ENCODE measurements around the gene KRTAP12-2.
"Not testable (repeated sequence)": the region's sequence is repeated elsewhere in the genome, so short reads cannot be mapped to it uniquely, and the experiment has no call there.

The KRTAP12-2 gene

DNA sequence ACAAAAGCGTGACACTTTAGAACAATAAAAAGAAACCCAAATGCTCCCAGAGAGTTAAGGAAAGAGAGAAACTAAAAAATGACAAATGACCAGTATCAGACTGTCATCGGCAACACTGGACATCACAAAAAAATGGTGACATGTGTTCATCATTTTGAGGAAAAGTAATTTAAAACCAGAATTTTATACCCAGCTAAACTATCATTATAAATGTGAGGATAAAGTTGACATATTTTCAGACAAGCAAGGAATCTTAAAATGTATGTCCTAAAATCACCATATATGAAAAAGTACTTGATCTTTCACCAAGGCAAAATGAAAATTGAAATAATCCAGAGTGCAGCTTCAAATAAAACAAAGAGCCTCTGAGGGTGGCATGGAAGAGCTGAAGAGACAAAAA is 21.8 kb downstream of the KRTAP12-2 start:
- H3K4me3 ChIP-seq (ENCODE audit: low read length): no peak overlapping the region
- TF ChIP-seq, protein P1, sequence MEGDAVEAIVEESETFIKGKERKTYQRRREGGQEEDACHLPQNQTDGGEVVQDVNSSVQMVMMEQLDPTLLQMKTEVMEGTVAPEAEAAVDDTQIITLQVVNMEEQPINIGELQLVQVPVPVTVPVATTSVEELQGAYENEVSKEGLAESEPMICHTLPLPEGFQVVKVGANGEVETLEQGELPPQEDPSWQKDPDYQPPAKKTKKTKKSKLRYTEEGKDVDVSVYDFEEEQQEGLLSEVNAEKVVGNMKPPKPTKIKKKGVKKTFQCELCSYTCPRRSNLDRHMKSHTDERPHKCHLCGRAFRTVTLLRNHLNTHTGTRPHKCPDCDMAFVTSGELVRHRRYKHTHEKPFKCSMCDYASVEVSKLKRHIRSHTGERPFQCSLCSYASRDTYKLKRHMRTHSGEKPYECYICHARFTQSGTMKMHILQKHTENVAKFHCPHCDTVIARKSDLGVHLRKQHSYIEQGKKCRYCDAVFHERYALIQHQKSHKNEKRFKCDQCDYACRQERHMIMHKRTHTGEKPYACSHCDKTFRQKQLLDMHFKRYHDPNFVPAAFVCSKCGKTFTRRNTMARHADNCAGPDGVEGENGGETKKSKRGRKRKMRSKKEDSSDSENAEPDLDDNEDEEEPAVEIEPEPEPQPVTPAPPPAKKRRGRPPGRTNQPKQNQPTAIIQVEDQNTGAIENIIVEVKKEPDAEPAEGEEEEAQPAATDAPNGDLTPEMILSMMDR (IDR thresholded peaks at IDR 0.05; ENCODE audit: insufficient read depth, low read depth, low read length, missing control alignments): no peak
- DNase-seq (ENCODE audit: low read depth): no peak

DNA sequence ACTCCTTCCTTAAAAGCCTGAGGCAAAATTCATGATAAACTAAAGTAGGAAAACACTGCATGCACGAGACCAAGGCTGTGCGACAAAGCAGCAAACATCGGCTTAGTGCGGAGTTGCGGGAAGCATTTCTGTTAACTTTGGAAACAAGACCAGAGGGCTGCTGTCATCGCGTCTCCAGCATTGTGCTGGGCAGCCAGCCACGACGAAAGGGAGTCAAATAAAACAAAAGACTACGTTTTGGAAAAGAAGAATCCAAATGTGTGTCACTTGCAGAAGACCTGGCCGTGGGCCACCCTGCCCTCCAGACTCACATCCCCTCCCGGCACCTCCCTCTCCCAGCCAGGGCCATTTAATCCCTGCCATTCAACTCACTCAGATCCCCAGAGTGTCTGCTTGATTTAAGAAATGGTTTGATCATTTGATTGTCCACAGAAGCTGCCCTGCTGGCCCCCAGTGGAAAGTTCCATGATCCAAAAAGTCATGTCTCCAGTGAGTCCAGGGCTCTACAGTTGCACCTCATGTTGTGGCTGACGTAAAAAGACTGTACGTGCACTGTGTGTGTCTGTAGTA is 22.9 kb downstream of the KRTAP12-2 start:
- DNase-seq (ENCODE audit: low read depth): no peak
- no peak overlapping the region for H3K4me3 ChIP-seq (ENCODE audit: low read length)

DNA sequence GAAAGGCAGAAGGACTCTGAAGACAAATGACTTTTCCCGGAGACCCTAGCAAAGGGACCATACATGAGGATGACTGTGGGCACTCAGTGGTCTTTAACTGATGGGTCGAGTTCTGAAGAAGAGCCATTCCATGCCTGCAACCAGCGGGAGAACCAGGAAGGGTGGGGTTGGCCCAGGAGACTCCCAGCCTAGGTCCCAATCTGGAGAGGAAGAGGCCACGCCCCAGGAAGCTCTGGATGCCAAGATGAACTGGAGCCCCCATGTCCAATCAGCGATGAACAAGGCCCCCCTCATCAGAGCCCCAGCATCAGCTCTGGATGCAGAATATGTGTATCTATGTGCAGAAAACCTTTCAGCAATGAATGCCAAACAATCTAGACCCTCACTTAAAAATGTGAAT is 26.0 kb downstream of the KRTAP12-2 start:
- TF ChIP-seq, protein P1 (IDR thresholded peaks at IDR 0.05; ENCODE audit: insufficient read depth, low read depth, low read length, missing control alignments): no peak
- no peak for DNase-seq (ENCODE audit: low read depth)
- no peak overlapping the region for H3K4me3 ChIP-seq (ENCODE audit: low read length)

More for the DNA sequence above, 22.9 kb downstream of the KRTAP12-2 start:
- TF ChIP-seq, protein P1 (IDR thresholded peaks at IDR 0.05; ENCODE audit: insufficient read depth, low read depth, low read length, missing control alignments): no peak

DNA sequence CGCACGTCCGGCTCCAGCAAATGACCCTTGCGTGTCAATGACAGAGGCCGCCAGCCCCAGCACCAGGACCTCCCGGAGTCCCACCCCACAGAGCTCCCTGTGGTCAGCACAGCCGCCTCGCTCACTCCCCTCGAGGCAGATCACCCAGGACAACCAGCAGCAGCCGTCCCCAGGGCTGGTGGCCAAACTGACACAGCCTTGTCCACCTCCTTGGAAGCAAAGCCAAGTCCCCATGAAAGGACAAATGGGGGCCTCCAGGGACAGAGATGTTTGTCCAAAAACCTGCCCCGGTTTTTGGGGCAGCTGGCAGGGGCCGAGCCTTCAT is 27.4 kb downstream of the KRTAP12-2 start:
- DNase-seq (ENCODE audit: low read depth): no peak
- TF ChIP-seq, protein P1 (IDR thresholded peaks at IDR 0.05; ENCODE audit: insufficient read depth, low read depth, low read length, missing control alignments): no peak
- H3K4me3 ChIP-seq (ENCODE audit: low read length): no peak overlapping the region

DNA sequence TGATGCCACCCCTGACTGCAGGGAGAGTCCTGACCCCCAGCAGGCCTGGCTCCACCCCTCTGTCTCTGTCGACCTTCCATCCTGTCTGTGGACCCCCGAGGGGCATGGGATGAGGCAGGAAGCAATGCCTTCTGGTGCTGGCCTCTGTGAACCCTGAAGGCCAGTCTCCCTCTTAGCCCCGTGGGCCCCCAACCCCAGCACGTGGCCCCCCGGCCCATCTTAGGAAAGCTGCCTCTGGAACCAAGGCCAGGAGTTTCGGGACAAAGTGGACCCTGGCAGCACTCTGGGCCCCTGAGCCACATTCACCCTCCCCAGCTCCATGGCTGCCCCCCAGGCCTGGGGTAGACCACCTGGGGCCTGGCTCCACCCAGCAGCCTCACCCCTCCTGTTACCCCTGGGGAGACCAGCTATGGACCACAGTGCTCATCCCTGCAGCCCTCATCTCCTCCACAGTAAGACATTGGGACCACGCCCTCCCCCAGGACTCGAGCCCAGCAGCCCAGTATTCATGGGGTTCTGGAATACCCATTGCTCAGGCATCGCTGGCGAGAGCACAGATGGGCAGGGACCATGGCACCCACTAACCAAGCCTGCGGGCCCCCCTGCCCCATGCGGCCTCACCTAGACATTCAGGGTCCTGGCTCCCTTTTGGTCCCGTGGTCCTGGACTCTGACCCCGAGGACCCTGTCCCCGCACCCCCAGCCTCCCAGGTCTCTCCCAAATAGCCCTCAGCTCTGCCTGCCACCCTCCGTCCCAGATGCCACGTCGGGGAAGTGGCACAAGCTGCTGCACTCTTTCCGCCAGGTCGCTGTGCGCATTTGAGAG is 28.0 kb downstream of the KRTAP12-2 start:
- DNase-seq (ENCODE audit: low read depth); H3K4me3 ChIP-seq (ENCODE audit: low read length): not testable (repeated sequence)

DNA sequence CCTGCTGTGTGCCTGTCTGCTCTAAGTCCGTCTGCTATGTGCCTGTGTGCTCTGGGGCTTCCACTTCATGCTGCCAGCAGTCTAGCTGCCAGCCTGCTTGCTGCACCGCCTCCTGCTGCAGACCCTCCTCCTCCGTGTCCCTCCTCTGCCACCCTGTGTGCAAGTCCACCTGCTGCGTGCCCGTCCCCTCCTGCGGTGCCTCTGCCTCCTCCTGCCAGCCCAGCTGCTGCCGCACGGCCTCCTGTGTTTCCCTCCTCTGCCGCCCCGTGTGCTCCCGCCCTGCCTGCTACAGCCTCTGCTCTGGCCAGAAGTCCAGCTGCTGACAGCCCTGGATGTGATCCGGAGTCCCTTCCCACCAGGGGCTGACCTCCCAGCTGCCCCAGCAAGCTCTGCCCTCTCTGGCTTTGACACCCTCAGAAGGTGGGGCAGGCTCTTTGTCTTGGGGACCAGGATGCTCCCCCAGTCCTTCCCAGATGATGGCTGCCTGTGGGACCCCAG is 28.8 kb downstream of the KRTAP12-2 start:
- DNase-seq (ENCODE audit: low read depth); H3K4me3 ChIP-seq (ENCODE audit: low read length): not testable (repeated sequence)

DNA sequence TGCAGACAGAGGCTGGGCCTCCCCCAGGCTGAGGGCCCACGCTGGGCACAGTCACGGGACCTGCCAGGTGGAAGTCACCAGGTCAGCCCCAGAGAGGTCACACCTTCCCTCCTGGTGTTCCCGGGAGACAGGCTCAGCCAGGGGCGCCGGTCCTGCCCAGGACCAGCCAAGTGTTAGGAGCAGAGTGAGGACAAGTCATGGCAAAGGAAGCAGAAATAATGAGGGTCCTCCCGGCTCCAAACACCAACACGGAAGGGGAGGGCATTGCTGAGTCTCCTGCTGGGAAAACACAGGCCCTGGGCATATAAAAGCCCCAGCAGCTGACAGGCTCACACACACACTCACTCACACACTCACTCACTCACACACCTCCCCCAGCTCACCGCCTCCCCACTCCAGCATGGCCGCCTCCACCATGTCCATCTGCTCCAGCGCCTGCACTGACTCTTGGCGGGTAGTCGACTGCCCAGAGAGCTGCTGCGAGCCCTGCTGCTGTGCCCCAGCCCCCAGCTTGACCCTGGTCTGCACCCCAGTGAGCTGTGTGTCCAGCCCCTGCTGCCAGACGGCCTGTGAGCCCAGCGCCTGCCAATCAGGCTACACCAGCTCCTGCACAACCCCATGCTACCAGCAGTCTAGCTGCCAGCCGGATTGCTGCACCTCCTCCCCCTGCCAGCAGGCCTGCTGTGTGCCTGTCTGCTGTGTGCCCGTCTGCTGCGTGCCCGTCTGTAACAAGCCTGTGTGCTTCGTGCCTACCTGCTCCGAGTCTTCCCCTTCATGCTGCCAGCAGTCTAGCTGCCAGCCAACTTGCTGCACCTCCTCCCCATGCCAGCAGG is 29.5 kb downstream of the KRTAP12-2 start, which contains the start of gene KRTAP10-10:
KRTAP10-10 (plus strand) TSS at position 339 of the 833 bp plus-strand sequence; CDS start at position 401, 62 bp downstream.
- no peak within 1 kb of the TSS for H3K4me3 ChIP-seq (ENCODE audit: low read length)
- TF ChIP-seq, protein P1 (IDR thresholded peaks at IDR 0.05; ENCODE audit: insufficient read depth, low read depth, low read length, missing control alignments): no peak
- DNase-seq (ENCODE audit: low read depth): no peak
